ENCODE results near the gene NTM. TPM values are rescaled to one million over a fixed set of nuclear protein-coding genes. Genes with fewer than 3 reads are reported as not detected.
A peak's percentile ranks its signal among the peaks of the same experiment; 100 is the strongest.
"Not testable (repeated sequence)": the region's sequence is repeated elsewhere in the genome, so short reads cannot be mapped to it uniquely, and the experiment has no call there.

NTM gene
- total and polyA plus RNA-seq, 2 experiments from 2014 or later = 2.2 to 4.9 TPM

DNA sequence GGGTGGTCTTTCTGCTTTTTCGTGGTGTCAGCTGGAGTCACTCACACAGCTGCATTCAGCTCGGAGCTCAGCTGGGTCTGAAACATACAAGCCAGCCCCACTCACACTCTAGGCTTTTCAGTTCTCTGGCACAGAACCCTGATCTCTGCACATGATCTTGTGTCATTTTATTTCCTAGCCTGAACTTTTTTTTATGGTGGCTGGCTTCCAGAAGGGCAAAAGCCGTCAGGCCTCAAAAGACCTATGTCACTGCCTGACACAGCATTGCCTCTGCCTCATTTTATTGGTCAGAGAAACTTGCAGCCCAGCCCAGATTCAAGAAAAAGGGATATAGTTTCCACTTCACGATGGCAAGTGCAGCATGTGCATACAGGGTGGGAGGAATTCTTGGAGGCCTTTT, 117.8 kb downstream of the NTM start:
- TF ChIP-seq EZH2 (IDR thresholded peaks at IDR 0.05; ENCODE audit: borderline replicate concordance) = no peak
- TF ChIP-seq, protein P1, sequence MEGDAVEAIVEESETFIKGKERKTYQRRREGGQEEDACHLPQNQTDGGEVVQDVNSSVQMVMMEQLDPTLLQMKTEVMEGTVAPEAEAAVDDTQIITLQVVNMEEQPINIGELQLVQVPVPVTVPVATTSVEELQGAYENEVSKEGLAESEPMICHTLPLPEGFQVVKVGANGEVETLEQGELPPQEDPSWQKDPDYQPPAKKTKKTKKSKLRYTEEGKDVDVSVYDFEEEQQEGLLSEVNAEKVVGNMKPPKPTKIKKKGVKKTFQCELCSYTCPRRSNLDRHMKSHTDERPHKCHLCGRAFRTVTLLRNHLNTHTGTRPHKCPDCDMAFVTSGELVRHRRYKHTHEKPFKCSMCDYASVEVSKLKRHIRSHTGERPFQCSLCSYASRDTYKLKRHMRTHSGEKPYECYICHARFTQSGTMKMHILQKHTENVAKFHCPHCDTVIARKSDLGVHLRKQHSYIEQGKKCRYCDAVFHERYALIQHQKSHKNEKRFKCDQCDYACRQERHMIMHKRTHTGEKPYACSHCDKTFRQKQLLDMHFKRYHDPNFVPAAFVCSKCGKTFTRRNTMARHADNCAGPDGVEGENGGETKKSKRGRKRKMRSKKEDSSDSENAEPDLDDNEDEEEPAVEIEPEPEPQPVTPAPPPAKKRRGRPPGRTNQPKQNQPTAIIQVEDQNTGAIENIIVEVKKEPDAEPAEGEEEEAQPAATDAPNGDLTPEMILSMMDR (IDR thresholded peaks at IDR 0.05; ENCODE audit: poor library complexity) = no peak
- TF ChIP-seq EZH2phosphoT487 (IDR thresholded peaks at IDR 0.05; ENCODE audit: low read depth, severe bottlenecking, unreplicated experiment) = no peak
- Histone ChIP-seq H3K27me3 (no peaks in the 10 kb centered on the region), H3K4me1 (ENCODE audit: insufficient read depth) (no peaks in the 10 kb centered on the region), H2AFZ (no peak overlapping the region), H3K9me2 (replicated peaks; ENCODE audit: insufficient read depth) (no peaks in the 10 kb centered on the region), H4K20me1 (ENCODE audit: insufficient read depth, poor library complexity, severe bottlenecking) (no peaks in the 10 kb centered on the region), H3K4me3 (no peak overlapping the region), H3K4me2 (no peak overlapping the region), H3K79me2 (no peaks in the 10 kb centered on the region), H3K36me3 (replicated peaks; ENCODE audit: insufficient read depth, low read depth) (no peaks in the 10 kb centered on the region), H3K27ac (no peak overlapping the region), H3K9me3 (ENCODE audit: low read depth) (no peaks in the 10 kb centered on the region)
- no peak for DNase-seq (ENCODE audit: low spot score)
- WGBS (ENCODE audit: low lambda C conversion rate, missing lambda C conversion rate) = 89% methylated on average over 4 of the region's 4 CpGs

DNA sequence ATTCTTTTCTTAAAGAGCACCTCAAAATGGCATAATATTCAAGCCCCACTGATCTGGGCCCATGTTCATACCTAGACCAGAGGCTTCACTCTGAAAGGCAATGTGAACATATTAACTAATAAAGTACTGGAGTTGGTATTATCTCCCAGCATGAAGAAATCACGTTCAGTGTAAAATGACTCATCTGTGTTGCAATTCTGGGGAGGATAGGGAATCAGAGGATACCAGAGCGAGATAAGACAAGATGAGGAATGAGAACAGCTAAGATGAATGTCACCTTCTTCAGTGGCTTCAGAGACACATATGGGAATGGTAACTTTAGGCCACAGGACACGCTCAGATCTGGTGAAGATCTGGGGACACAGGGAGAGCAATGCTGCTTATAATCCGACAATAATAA, 121.1 kb downstream of the NTM start:
- H3K79me2 ChIP-seq = no peaks in the 10 kb centered on the region
- H3K4me2 ChIP-seq = no peak overlapping the region
- H4K20me1 ChIP-seq (ENCODE audit: insufficient read depth, poor library complexity, severe bottlenecking) = no peaks in the 10 kb centered on the region
- no peak overlapping the region for H3K4me3 ChIP-seq
- no peaks in the 10 kb centered on the region for H3K27me3 ChIP-seq
- WGBS (ENCODE audit: low lambda C conversion rate, missing lambda C conversion rate) = 67% methylated on average over 4 of the region's 4 CpGs
- TF ChIP-seq EZH2 (IDR thresholded peaks at IDR 0.05; ENCODE audit: borderline replicate concordance) (no peak), EZH2phosphoT487 (IDR thresholded peaks at IDR 0.05; ENCODE audit: low read depth, severe bottlenecking, unreplicated experiment) (no peak)
- TF ChIP-seq, protein P1 (IDR thresholded peaks at IDR 0.05; ENCODE audit: poor library complexity) = no peak
- no peaks in the 10 kb centered on the region for H3K9me3 ChIP-seq (ENCODE audit: low read depth)
- H3K27ac ChIP-seq = no peak overlapping the region
- no peaks in the 10 kb centered on the region for H3K4me1 ChIP-seq (ENCODE audit: insufficient read depth)
- H2AFZ ChIP-seq = no peak overlapping the region
- no peaks in the 10 kb centered on the region for H3K9me2 ChIP-seq (replicated peaks; ENCODE audit: insufficient read depth)
- DNase-seq (ENCODE audit: low spot score) = peak; percentile 31
- no peaks in the 10 kb centered on the region for H3K36me3 ChIP-seq (replicated peaks; ENCODE audit: insufficient read depth, low read depth)

DNA sequence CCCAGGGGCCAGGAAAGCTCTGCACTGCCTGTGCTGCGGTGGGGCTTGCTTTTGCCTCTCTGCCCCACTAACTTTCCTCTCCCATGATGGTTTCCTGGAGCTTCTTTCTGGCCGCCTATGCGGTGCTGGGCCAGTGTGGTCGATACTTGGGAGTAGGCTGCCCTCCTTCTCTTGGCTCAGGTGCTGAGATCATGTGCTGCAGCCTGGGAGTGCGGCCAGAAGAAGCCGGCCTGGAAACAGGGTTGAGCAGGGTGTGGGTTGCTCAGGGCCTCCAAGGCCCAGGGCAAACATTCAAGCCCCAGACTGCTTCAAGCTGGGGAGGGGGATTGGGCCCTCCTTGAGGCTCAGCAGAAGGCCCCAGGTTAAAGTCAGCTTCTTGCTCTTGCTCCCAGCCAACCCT, 125.0 kb downstream of the NTM start:
- TF ChIP-seq, protein P1 (IDR thresholded peaks at IDR 0.05; ENCODE audit: poor library complexity) = no peak
- TF ChIP-seq EZH2phosphoT487 (IDR thresholded peaks at IDR 0.05; ENCODE audit: low read depth, severe bottlenecking, unreplicated experiment) (no peak), EZH2 (IDR thresholded peaks at IDR 0.05; ENCODE audit: borderline replicate concordance) (no peak)
- Histone ChIP-seq H3K4me2 (no peak overlapping the region), H3K4me3 (no peak overlapping the region), H3K36me3 (replicated peaks; ENCODE audit: insufficient read depth, low read depth) (no peaks in the 10 kb centered on the region), H3K9me3 (ENCODE audit: low read depth) (no peaks in the 10 kb centered on the region), H3K79me2 (no peaks in the 10 kb centered on the region), H2AFZ (no peak overlapping the region), H3K27me3 (no peaks in the 10 kb centered on the region), H3K27ac (no peak overlapping the region), H3K4me1 (ENCODE audit: insufficient read depth) (no peaks in the 10 kb centered on the region), H4K20me1 (ENCODE audit: insufficient read depth, poor library complexity, severe bottlenecking) (no peaks in the 10 kb centered on the region), H3K9me2 (replicated peaks; ENCODE audit: insufficient read depth) (no peaks in the 10 kb centered on the region)
- DNase-seq (ENCODE audit: low spot score) = no peak
- WGBS (ENCODE audit: low lambda C conversion rate, missing lambda C conversion rate) = 76% methylated on average over 6 of the region's 6 CpGs

DNA sequence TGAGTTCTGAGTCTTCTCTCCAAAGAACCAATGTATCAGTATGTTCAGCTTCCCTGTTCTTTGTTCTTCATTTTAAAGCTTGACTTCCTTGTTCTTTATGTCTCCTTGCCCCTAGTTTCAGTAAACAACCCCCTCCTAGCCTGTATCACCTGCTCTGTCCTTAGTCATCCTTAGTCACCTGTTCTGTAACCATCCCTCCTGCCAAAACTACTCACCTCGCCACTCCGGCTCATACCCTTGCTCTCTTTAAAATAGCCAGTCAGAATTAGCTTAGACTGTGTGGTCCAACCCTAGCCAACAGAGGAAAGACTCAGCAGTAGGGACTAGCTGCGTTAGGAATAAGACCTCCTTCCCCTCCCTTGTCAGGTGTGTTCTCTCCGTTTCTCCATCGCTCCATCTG, 127.3 kb downstream of the NTM start:
- H2AFZ ChIP-seq; H4K20me1 ChIP-seq (ENCODE audit: insufficient read depth, poor library complexity, severe bottlenecking); H3K27ac ChIP-seq; H3K36me3 ChIP-seq (replicated peaks; ENCODE audit: insufficient read depth, low read depth); H3K27me3 ChIP-seq; H3K4me3 ChIP-seq; H3K9me3 ChIP-seq (ENCODE audit: low read depth); DNase-seq (ENCODE audit: low spot score); H3K4me1 ChIP-seq (ENCODE audit: insufficient read depth); H3K4me2 ChIP-seq; H3K79me2 ChIP-seq; H3K9me2 ChIP-seq (replicated peaks; ENCODE audit: insufficient read depth): not testable (repeated sequence)
- WGBS (ENCODE audit: low lambda C conversion rate, missing lambda C conversion rate) = 96% methylated on average over 5 of the region's 5 CpGs

All from hepatocyte (in vitro differentiated cells).